ENCODE results near the gene NLK. TPM values are rescaled to one million over a fixed set of nuclear protein-coding genes. Genes with fewer than 3 reads are reported as not detected.

NLK gene
- total and polyA plus RNA-seq, 10 of the 15 experiments (the other 5 are each of a cell fraction or from before 2014, with no cell fraction given): 5.0 to 22.9 (median 15.0) TPM

DNA sequence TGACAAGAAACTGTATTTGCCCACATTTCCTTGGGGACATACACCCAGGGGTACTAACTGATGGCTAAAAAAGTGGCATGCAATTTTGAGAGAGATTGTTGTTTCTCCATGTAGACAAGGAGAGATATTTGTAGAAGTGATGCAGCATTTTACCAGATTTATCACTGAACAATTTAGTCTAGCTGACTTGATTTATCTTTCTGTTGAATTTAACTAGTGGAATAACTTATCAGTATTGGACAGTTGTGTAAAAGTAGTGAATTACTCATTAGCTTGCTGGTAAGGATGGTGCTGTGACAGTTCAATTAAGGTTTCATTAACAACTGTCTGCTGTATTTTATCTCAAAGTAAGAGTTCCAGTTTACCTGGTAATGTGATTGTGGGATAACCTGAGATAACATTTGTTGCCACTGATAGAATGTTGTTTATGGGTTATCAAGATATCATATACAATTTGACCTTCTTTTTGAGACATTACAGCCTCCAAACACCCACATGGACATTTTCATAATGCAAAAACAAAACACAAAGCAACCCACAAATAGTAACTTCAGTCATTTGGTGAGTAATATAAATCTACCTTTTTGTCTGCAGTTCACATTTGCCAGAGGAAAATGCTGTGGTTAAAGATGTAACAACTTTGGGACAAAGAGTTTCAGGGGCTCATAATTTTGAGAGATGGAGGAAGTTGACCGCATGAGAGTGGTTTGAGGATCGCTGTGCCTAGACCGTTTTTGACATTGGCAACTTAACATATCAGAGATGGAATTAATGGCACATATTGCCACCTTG, 3.8 kb downstream of the NLK start:
- ATAC-seq (no peak; the same call in 2 of the 3 replicates), DNase-seq (ENCODE audit: low read depth, low spot score) (peak; percentile 35), FAIRE-seq (peak; percentile 44)
- in situ Hi-C loops (cut with MboI): loop anchor here (10.0 kb wide), 1 partner anchor 501 kb away; no protein-coding TSS in a partner anchor
- intact Hi-C loops (cut with micrococcal nuclease; ENCODE audit: unreplicated experiment): loop anchor here (5.0 kb wide), 1 partner anchor 71 kb away; no protein-coding TSS in a partner anchor
- ChIA-PET POLR2A (interaction anchor here (1.3 kb wide), 1 partner anchor 9 kb away, joined by 10 read pairs; no protein-coding TSS in a partner anchor), RAD21 (ENCODE audit: unreplicated experiment) (interaction anchor here (1.7 kb wide), 1 partner anchor 12 kb away, joined by 10 read pairs; no protein-coding TSS in a partner anchor), CTCF (interaction anchor here (0.7 to 1.2 kb wide), 2 partner anchors 88 to 290 kb away, joined by 3 read pairs; no protein-coding TSS in a partner anchor), SMC1A (ENCODE audit: uncharacterized antibody, unreplicated experiment) (interaction anchor here (1.1 to 10.0 kb wide), 3 partner anchors 8 to 13 kb away, joined by 3 to 72 read pairs (median 5); no protein-coding TSS in a partner anchor)
- Histone ChIP-seq H4K20me1 (ENCODE audit: control insufficient read depth, insufficient read depth) (no peaks in the 10 kb centered on the region), H3K27me3 (replicated peaks in 1 of 2; ENCODE audit: control insufficient read depth in 2 of 2, insufficient read depth in 2 of 2, low read length in 1 of 2) (no peaks in the 10 kb centered on the region), H3K9me3 (replicated peaks; ENCODE audit: control insufficient read depth, insufficient read depth, low read length) (no peaks in the 10 kb centered on the region), H3K79me2 (ENCODE audit: control insufficient read depth, insufficient read depth, low read length) (peaks cover 58% of the 10 kb centered on the region), H2AFZ (ENCODE audit: control insufficient read depth, low read depth, low read length) (no peak overlapping the region), H3K36me3 (ENCODE audit: control insufficient read depth in 2 of 2, insufficient read depth in 2 of 2, low read length in 1 of 2) (no peaks in the 10 kb centered on the region), H3K4me3 (peak overlapping the region; percentile 59), H3K4me1 (ENCODE audit: control insufficient read depth, insufficient read depth, low read length) (peaks cover 10% of the 10 kb centered on the region), H3K27ac (ENCODE audit: control insufficient read depth, insufficient read depth) (no peak overlapping the region; the same call in 1 of the 2 replicates), H3K4me2 (ENCODE audit: control insufficient read depth, insufficient read depth) (peak overlapping the region; percentile 88), H3K9ac (ENCODE audit: control insufficient read depth, insufficient read depth, low read length) (no peak overlapping the region; the same call in 1 of the 2 replicates)
- BruUV-seq (replicated peaks): no TSS peak
- WGBS (ENCODE audit: insufficient coverage, insufficient replicate concordance, low lambda C conversion rate, missing lambda C conversion rate): 2% methylated on average over 3 of the region's 3 CpGs
- TF ChIP-seq TCF7 (IDR thresholded peaks at IDR 0.05; ENCODE audit: borderline replicate concordance): peak; percentile 33; the same call in 1 of the 2 replicates
- TF ChIP-seq MTA3 (IDR thresholded peaks at IDR 0.05; ENCODE audit: borderline replicate concordance, low read length): peak; percentile 60; the same call in 1 of the 2 replicates
- peak; percentile 50; the same call in 1 of the 2 replicates for TF ChIP-seq BACH1 (IDR thresholded peaks at IDR 0.05; ENCODE audit: borderline replicate concordance)
- TF ChIP-seq CBFB (IDR thresholded peaks at IDR 0.05; ENCODE audit: low read depth): peak; percentile 84
- TF ChIP-seq ZNF217 (IDR thresholded peaks at IDR 0.05): peak; percentile 71; the same call in 1 of the 2 replicates
- peak; percentile 68; the same call in 1 of the 2 replicates for TF ChIP-seq BCL11A (IDR thresholded peaks at IDR 0.05; ENCODE audit: low read depth, low read length)
- TF ChIP-seq, protein P1, sequence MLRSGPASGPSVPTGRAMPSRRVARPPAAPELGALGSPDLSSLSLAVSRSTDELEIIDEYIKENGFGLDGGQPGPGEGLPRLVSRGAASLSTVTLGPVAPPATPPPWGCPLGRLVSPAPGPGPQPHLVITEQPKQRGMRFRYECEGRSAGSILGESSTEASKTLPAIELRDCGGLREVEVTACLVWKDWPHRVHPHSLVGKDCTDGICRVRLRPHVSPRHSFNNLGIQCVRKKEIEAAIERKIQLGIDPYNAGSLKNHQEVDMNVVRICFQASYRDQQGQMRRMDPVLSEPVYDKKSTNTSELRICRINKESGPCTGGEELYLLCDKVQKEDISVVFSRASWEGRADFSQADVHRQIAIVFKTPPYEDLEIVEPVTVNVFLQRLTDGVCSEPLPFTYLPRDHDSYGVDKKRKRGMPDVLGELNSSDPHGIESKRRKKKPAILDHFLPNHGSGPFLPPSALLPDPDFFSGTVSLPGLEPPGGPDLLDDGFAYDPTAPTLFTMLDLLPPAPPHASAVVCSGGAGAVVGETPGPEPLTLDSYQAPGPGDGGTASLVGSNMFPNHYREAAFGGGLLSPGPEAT (IDR thresholded peaks at IDR 0.05; ENCODE audit: low read depth): peak; percentile 76
- peak; percentile 64 for TF ChIP-seq MTA2 (IDR thresholded peaks at IDR 0.05; ENCODE audit: low read depth)
- peak; percentile 88 for TF ChIP-seq MEF2B (IDR thresholded peaks at IDR 0.05; ENCODE audit: partially characterized antibody, poor library complexity, severe bottlenecking)
- TF ChIP-seq ATF7 (IDR thresholded peaks at IDR 0.05; ENCODE audit: low read depth): peak; percentile 65
- no peak for TF ChIP-seq POLR2AphosphoS2 (IDR thresholded peaks at IDR 0.05; ENCODE audit: low read depth, low read length)
- no peak for TF ChIP-seq YY1 (IDR thresholded peaks at IDR 0.05; ENCODE audit: low read depth, low read length)
- TF ChIP-seq PML (IDR thresholded peaks at IDR 0.05; ENCODE audit: low read length): peak; percentile 49; the same call in 1 of the 2 replicates
- TF ChIP-seq RUNX3 (IDR thresholded peaks at IDR 0.05; ENCODE audit: low read length): peak; percentile 99
- peak; percentile 90 for TF ChIP-seq FOXM1 (IDR thresholded peaks at IDR 0.05; ENCODE audit: low read depth, low read length)
- TF ChIP-seq EP300 (IDR thresholded peaks at IDR 0.05; ENCODE audit: borderline replicate concordance in 1 of 2, control insufficient read depth in 1 of 2, low read depth in 2 of 2, low read length in 2 of 2): peak; percentile 13 to 65; a peak in 1 of 4 replicates
- peak; percentile 91 to 92 for TF ChIP-seq IKZF2 (IDR thresholded peaks at IDR 0.05)
- no peak for TF ChIP-seq NFYA (IDR thresholded peaks at IDR 0.05; ENCODE audit: borderline replicate concordance, low read depth, low read length)
- TF ChIP-seq, protein P2, sequence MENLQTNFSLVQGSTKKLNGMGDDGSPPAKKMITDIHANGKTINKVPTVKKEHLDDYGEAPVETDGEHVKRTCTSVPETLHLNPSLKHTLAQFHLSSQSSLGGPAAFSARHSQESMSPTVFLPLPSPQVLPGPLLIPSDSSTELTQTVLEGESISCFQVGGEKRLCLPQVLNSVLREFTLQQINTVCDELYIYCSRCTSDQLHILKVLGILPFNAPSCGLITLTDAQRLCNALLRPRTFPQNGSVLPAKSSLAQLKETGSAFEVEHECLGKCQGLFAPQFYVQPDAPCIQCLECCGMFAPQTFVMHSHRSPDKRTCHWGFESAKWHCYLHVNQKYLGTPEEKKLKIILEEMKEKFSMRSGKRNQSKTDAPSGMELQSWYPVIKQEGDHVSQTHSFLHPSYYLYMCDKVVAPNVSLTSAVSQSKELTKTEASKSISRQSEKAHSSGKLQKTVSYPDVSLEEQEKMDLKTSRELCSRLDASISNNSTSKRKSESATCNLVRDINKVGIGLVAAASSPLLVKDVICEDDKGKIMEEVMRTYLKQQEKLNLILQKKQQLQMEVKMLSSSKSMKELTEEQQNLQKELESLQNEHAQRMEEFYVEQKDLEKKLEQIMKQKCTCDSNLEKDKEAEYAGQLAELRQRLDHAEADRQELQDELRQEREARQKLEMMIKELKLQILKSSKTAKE (IDR thresholded peaks at IDR 0.05; ENCODE audit: low read depth, poor library complexity, severe bottlenecking): peak; percentile 86
- TF ChIP-seq PAX8 (IDR thresholded peaks at IDR 0.05): no peak

Measured in GM12878 (cell line).